Stimulated activated naive CD8-positive, alpha-beta T cell treated with anti-CD3 and anti-CD28 coated beads, Interleukin-15, amount 100 ng/mL, for 72 hours (primary cell): Measurements from ENCODE around the gene NSL1.
"Not testable (repeated sequence)": the region's sequence is repeated elsewhere in the genome, so short reads cannot be mapped to it uniquely, and the experiment has no call there.

Experiments
- ATAC-seq: fragments of 150-1000 bp; cut with Tn5 transposase; 2 replicates; pipeline ENCODE4 v1.10.0; 2021; ENCODE audit warnings: mild to moderate bottlenecking, moderate library complexity
- DNase-seq, 2 donors: peaks; one replicate each; pipeline ENCODE4 v3.0.0; 2021 to 2022
- H3K27ac Mint-ChIP-seq, 2 donors: one replicate each; pipeline ENCODE4 v1.8.0; 2022; ENCODE audit warnings: mild to moderate bottlenecking in 2 of 2, mixed read lengths in 2 of 2, moderate library complexity in 2 of 2
- H3K27me3 Mint-ChIP-seq: one replicate; pipeline ENCODE4 v1.8.0; 2022; ENCODE audit warnings: mixed read lengths
- H3K4me1 Mint-ChIP-seq: one replicate; pipeline ENCODE4 v1.8.0; 2022; ENCODE audit warnings: mild to moderate bottlenecking, mixed read lengths
- H3K4me3 Mint-ChIP-seq, 2 donors: one replicate each; pipeline ENCODE4 v1.8.0; 2022; ENCODE audit warnings: mild to moderate bottlenecking in 2 of 2, mixed read lengths in 2 of 2, moderate library complexity in 1 of 2
- H3K9me3 Mint-ChIP-seq, 2 donors: one replicate each; pipeline ENCODE4 v1.8.0; 2022; ENCODE audit warnings: mixed read lengths in 2 of 2

Gene NSL1

GRCh38 chr1:212791676-212792395, at the start of gene NSL1, which contains the start of gene TATDN3:
Gene NSL1 (minus strand): TSS chr1:212791777. CDS start chr1:212791763, 14 bp downstream.
Gene TATDN3 (plus strand): TSS chr1:212791894. CDS start chr1:212791922, 28 bp downstream.
- peak; percentile 97 for ATAC-seq
- H3K4me1 Mint-ChIP-seq, result peaks cover 43% of the 10 kb centered on the region
- H3K27me3 Mint-ChIP-seq, result no peaks in the 10 kb centered on the region
- peaks cover 0 to 6% of the 10 kb centered on the region in 2 donors for H3K9me3 Mint-ChIP-seq
- peak within 1 kb of the TSS; percentile 99 to 100 for H3K4me3 Mint-ChIP-seq
- DNase-seq, result peak; percentile 96 to 99
- H3K27ac Mint-ChIP-seq, result peak within 1 kb of the TSS; percentile 98 to 99

- Mint-ChIP-seq H3K4me1 (no peaks in the 10 kb centered on the region), H3K9me3 (no peaks in the 10 kb centered on the region), H3K27me3 (no peaks in the 10 kb centered on the region), H3K4me3 (no peak overlapping the region), H3K27ac (no peak overlapping the region)
- DNase-seq, result no peak
- no peak for ATAC-seq
Measured at GRCh38 chr1:212838145-212838544, 46.6 kb upstream of the NSL1 start.

GRCh38 chr1:212833211-212834207, 41.9 kb upstream of the NSL1 start:
- not testable (repeated sequence) for H3K27me3 Mint-ChIP-seq, ATAC-seq, H3K4me3 Mint-ChIP-seq, H3K9me3 Mint-ChIP-seq, H3K27ac Mint-ChIP-seq, DNase-seq, H3K4me1 Mint-ChIP-seq

GRCh38 chr1:212828395-212828794, 36.8 kb upstream of the NSL1 start:
- no peak for DNase-seq
- Mint-ChIP-seq H3K27ac (no peak overlapping the region), H3K9me3 (peaks cover 14 to 35% of the 10 kb centered on the region in 2 donors), H3K4me3 (no peak overlapping the region), H3K4me1 (peaks cover 7% of the 10 kb centered on the region), H3K27me3 (no peaks in the 10 kb centered on the region)
- ATAC-seq, result no peak

GRCh38 chr1:212827831-212828278, 36.3 kb upstream of the NSL1 start:
- Mint-ChIP-seq H3K27me3 (no peaks in the 10 kb centered on the region), H3K4me3 (no peak overlapping the region), H3K27ac (no peak overlapping the region), H3K4me1 (peaks cover 7% of the 10 kb centered on the region), H3K9me3 (peaks cover 14 to 35% of the 10 kb centered on the region in 2 donors)
- DNase-seq (no peak), ATAC-seq (no peak)

GRCh38 chr1:212827171-212827776, 35.7 kb upstream of the NSL1 start:
- Mint-ChIP-seq H3K27ac (no peak overlapping the region), H3K27me3 (no peaks in the 10 kb centered on the region), H3K4me1 (peaks cover 7% of the 10 kb centered on the region), H3K4me3 (no peak overlapping the region), H3K9me3 (peaks cover 14 to 35% of the 10 kb centered on the region in 2 donors)
- no peak for DNase-seq
- ATAC-seq, result no peak

GRCh38 chr1:212825798-212826452, 34.3 kb upstream of the NSL1 start:
- H3K27me3 Mint-ChIP-seq, result no peaks in the 10 kb centered on the region
- DNase-seq, result no peak

GRCh38 chr1:212824201-212824600, 32.6 kb upstream of the NSL1 start:
- Mint-ChIP-seq H3K27ac (no peak overlapping the region), H3K9me3 (peaks cover 14 to 35% of the 10 kb centered on the region in 2 donors), H3K4me1 (peaks cover 7% of the 10 kb centered on the region), H3K4me3 (no peak overlapping the region), H3K27me3 (no peaks in the 10 kb centered on the region)
- ATAC-seq (no peak), DNase-seq (no peak)

More at GRCh38 chr1:212825798-212826452, 34.3 kb upstream of the NSL1 start:
- Mint-ChIP-seq H3K27ac (no peak overlapping the region), H3K4me3 (no peak overlapping the region), H3K9me3 (peaks cover 14 to 35% of the 10 kb centered on the region in 2 donors), H3K4me1 (no peaks in the 10 kb centered on the region)
- no peak for ATAC-seq

GRCh38 chr1:212822956-212823355, 31.4 kb upstream of the NSL1 start:
- H3K4me3 Mint-ChIP-seq, result no peak overlapping the region
- no peak for ATAC-seq
- no peak overlapping the region for H3K27ac Mint-ChIP-seq
- H3K27me3 Mint-ChIP-seq, result no peaks in the 10 kb centered on the region
- H3K4me1 Mint-ChIP-seq, result peaks cover 7% of the 10 kb centered on the region
- DNase-seq, result no peak
- H3K9me3 Mint-ChIP-seq, result peaks cover 14 to 35% of the 10 kb centered on the region in 2 donors

- no peak overlapping the region for H3K4me3 Mint-ChIP-seq
Measured at GRCh38 chr1:212820969-212821368, 29.4 kb upstream of the NSL1 start.

GRCh38 chr1:212819726-212820125, 28.1 kb upstream of the NSL1 start:
- H3K9me3 Mint-ChIP-seq, result peaks cover 3 to 12% of the 10 kb centered on the region in 2 donors

More at GRCh38 chr1:212820969-212821368, 29.4 kb upstream of the NSL1 start:
- Mint-ChIP-seq H3K27me3 (no peaks in the 10 kb centered on the region), H3K27ac (no peak overlapping the region), H3K9me3 (peaks cover 10 to 23% of the 10 kb centered on the region in 2 donors), H3K4me1 (peaks cover 7% of the 10 kb centered on the region)
- DNase-seq (no peak), ATAC-seq (no peak)

GRCh38 chr1:212816567-212817278, 25.1 kb upstream of the NSL1 start:
- Mint-ChIP-seq H3K9me3 (no peaks in the 10 kb centered on the region), H3K27ac (no peak overlapping the region), H3K4me1 (peaks cover 7% of the 10 kb centered on the region), H3K4me3 (no peak overlapping the region), H3K27me3 (no peaks in the 10 kb centered on the region)
- DNase-seq, result no peak
- ATAC-seq, result no peak

More at GRCh38 chr1:212819726-212820125, 28.1 kb upstream of the NSL1 start:
- Mint-ChIP-seq H3K27ac (no peak overlapping the region), H3K27me3 (no peaks in the 10 kb centered on the region), H3K4me3 (peak overlapping the region; percentile 1 to 3), H3K4me1 (peaks cover 7% of the 10 kb centered on the region)
- ATAC-seq, result no peak
- no peak for DNase-seq

- Mint-ChIP-seq H3K27ac (no peak overlapping the region), H3K9me3 (no peaks in the 10 kb centered on the region), H3K4me1 (peaks cover 5% of the 10 kb centered on the region), H3K27me3 (no peaks in the 10 kb centered on the region), H3K4me3 (no peak overlapping the region)
- DNase-seq (no peak), ATAC-seq (no peak)
Measured at GRCh38 chr1:212814537-212815334, 23.2 kb upstream of the NSL1 start.

GRCh38 chr1:212805767-212806166, 14.2 kb upstream of the NSL1 start:
- no peak for DNase-seq
- ATAC-seq, result no peak
- Mint-ChIP-seq H3K27ac (no peak overlapping the region), H3K4me3 (no peak overlapping the region), H3K4me1 (no peaks in the 10 kb centered on the region), H3K9me3 (no peaks in the 10 kb centered on the region), H3K27me3 (no peaks in the 10 kb centered on the region)
